ENCODE measurements around the gene GSG1L. TPM values are rescaled to one million over a fixed set of nuclear protein-coding genes. Genes with fewer than 3 reads are reported as not detected.

GSG1L gene
- total RNA-seq, 2 experiments from 2014 or later, result not detected

DNA sequence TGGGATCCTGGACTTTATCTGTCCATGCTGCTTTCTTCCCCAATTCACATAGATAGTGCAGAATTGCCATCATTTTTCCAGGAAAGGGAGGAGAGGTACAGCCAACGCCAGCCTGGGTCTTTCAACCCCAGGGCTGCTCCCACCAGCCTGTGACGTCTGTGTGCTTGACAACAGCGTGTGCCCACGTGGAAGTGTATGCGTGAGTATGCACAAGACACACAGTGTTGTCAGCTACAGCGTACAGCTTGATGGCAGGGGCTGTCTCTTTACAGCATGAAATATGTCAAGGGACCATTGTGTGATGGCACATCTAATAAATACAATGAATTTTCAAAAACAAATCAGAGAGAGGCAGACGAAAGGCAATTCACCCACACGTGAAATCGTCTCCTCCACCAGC lies 62.3 kb downstream of the GSG1L start:
- H3K36me3 Mint-ChIP-seq (ENCODE audit: low read depth), result no peaks in the 10 kb centered on the region
- TF ChIP-seq, protein P1, sequence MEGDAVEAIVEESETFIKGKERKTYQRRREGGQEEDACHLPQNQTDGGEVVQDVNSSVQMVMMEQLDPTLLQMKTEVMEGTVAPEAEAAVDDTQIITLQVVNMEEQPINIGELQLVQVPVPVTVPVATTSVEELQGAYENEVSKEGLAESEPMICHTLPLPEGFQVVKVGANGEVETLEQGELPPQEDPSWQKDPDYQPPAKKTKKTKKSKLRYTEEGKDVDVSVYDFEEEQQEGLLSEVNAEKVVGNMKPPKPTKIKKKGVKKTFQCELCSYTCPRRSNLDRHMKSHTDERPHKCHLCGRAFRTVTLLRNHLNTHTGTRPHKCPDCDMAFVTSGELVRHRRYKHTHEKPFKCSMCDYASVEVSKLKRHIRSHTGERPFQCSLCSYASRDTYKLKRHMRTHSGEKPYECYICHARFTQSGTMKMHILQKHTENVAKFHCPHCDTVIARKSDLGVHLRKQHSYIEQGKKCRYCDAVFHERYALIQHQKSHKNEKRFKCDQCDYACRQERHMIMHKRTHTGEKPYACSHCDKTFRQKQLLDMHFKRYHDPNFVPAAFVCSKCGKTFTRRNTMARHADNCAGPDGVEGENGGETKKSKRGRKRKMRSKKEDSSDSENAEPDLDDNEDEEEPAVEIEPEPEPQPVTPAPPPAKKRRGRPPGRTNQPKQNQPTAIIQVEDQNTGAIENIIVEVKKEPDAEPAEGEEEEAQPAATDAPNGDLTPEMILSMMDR (IDR thresholded peaks at IDR 0.05), result no peak
- ATAC-seq, result no peak
- no peak overlapping the region for H3K4me3 Mint-ChIP-seq
- H3K9me3 Mint-ChIP-seq, result no peaks in the 10 kb centered on the region
- CTCF ChIA-PET, result interaction anchor here (3.4 kb wide), 1 partner anchor 69 kb away, joined by 8 read pairs; no protein-coding TSS in a partner anchor
- intact Hi-C loops (cut with micrococcal nuclease), result no loop called here
- no peaks in the 10 kb centered on the region for H3K4me1 Mint-ChIP-seq (ENCODE audit: low read depth)
- POLR2A ChIA-PET, result no interaction called here
- no peak for DNase-seq
- H3K27ac Mint-ChIP-seq, result no peak overlapping the region
- H3K27me3 Mint-ChIP-seq, result no peaks in the 10 kb centered on the region

GRCh38 chr16:28000314-28001169 lies 63.0 kb downstream of the GSG1L start:
- TF ChIP-seq, protein P1 (IDR thresholded peaks at IDR 0.05), result no peak
- no peak overlapping the region for H3K27ac Mint-ChIP-seq
- ChIA-PET CTCF (interaction anchor here (0.8 to 3.4 kb wide), 3 partner anchors 28 to 70 kb away, joined by 3 to 8 read pairs (median 4); no protein-coding TSS in a partner anchor), POLR2A (no interaction called here)
- H3K9me3 Mint-ChIP-seq, result no peaks in the 10 kb centered on the region
- intact Hi-C loops (cut with micrococcal nuclease), result no loop called here
- peaks cover 6% of the 10 kb centered on the region for H3K4me1 Mint-ChIP-seq (ENCODE audit: low read depth)
- ATAC-seq, result no peak
- H3K27me3 Mint-ChIP-seq, result no peaks in the 10 kb centered on the region
- H3K4me3 Mint-ChIP-seq, result no peak overlapping the region
- H3K36me3 Mint-ChIP-seq (ENCODE audit: low read depth), result no peaks in the 10 kb centered on the region
- no peak for DNase-seq

- DNase-seq (no peak), ATAC-seq (no peak)
- no peak overlapping the region for H3K4me3 Mint-ChIP-seq
- peaks cover 12% of the 10 kb centered on the region for H3K4me1 Mint-ChIP-seq (ENCODE audit: low read depth)
- H3K9me3 Mint-ChIP-seq, result no peaks in the 10 kb centered on the region
- no peaks in the 10 kb centered on the region for H3K27me3 Mint-ChIP-seq
- intact Hi-C loops (cut with micrococcal nuclease), result no loop called here
- CTCF ChIA-PET, result interaction anchor here (1.5 to 3.4 kb wide), 2 partner anchors 27 to 71 kb away, joined by 4 to 8 read pairs; no protein-coding TSS in a partner anchor
- TF ChIP-seq, protein P1 (IDR thresholded peaks at IDR 0.05), result no peak
- POLR2A ChIA-PET, result no interaction called here
- H3K27ac Mint-ChIP-seq, result no peak overlapping the region
- H3K36me3 Mint-ChIP-seq (ENCODE audit: low read depth), result no peaks in the 10 kb centered on the region
Observed at GRCh38 chr16:27999687-28000086, 63.8 kb downstream of the GSG1L start.

DNA sequence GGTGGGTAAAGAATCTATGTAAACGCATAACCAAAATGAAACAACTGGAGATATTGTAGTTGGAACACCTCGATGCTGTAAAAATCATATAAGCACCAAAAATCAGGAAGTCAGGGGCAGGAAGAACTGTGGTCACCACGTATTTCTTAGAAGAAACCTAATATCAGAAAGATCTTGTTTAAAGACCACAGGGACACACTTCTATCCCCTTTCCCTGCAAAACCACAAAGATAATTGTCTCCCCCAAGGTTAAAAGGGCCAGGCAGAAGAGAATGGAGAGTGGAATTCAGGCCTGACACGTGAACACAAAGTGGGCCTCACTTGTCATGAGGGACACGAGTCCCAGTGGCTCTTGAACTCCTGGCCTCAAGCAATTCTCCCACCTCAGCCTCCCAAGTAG lies 68.1 kb downstream of the GSG1L start:
- CTCF ChIA-PET, result no interaction called here
- H3K27ac Mint-ChIP-seq, result no peak overlapping the region

GRCh38 chr16:27994686-27995085 lies 68.8 kb downstream of the GSG1L start:
- ATAC-seq (no peak), DNase-seq (no peak)
- Mint-ChIP-seq H3K4me3 (no peak overlapping the region), H3K27ac (no peak overlapping the region), H3K27me3 (no peaks in the 10 kb centered on the region), H3K36me3 (ENCODE audit: low read depth) (no peaks in the 10 kb centered on the region), H3K9me3 (no peaks in the 10 kb centered on the region), H3K4me1 (ENCODE audit: low read depth) (peaks cover 12% of the 10 kb centered on the region)
- ChIA-PET POLR2A (no interaction called here), CTCF (no interaction called here)
- TF ChIP-seq, protein P1 (IDR thresholded peaks at IDR 0.05), result no peak
- intact Hi-C loops (cut with micrococcal nuclease), result no loop called here

More for the DNA sequence above, 68.1 kb downstream of the GSG1L start:
- Mint-ChIP-seq H3K27me3 (no peaks in the 10 kb centered on the region), H3K9me3 (no peaks in the 10 kb centered on the region), H3K4me3 (no peak overlapping the region), H3K36me3 (ENCODE audit: low read depth) (no peaks in the 10 kb centered on the region), H3K4me1 (ENCODE audit: low read depth) (peaks cover 12% of the 10 kb centered on the region)
- POLR2A ChIA-PET, result no interaction called here
- no peak for ATAC-seq
- intact Hi-C loops (cut with micrococcal nuclease), result no loop called here
- no peak for DNase-seq
- TF ChIP-seq, protein P1 (IDR thresholded peaks at IDR 0.05), result no peak

Measured in activated CD8-positive, alpha-beta T cell treated with anti-CD3 and anti-CD28 coated beads for 36 hours (primary cell).